ENCODE data around the gene PTPN11.

PTPN11 gene

GRCh38 chr12:112419297-112420133 is 768 bp downstream of the PTPN11 start:
- Histone ChIP-seq H3K27ac (peak overlapping the region; percentile 97), H3K36me3 (replicated peaks) (no peaks in the 10 kb centered on the region), H3K4me3 (ENCODE audit: low read depth, low read length) (peak overlapping the region; percentile 76), H3K27me3 (replicated peaks) (no peaks in the 10 kb centered on the region)
- peak; percentile 72 for DNase-seq
- in situ Hi-C loops (cut with HindIII; ENCODE audit: low pct_ligation_motif_present, low sequenced_read_pairs), result no loop called here
- no peak for TF ChIP-seq CTCF (IDR thresholded peaks at IDR 0.05; ENCODE audit: low read depth, low read length, missing control alignments)

- Histone ChIP-seq H3K4me3 (ENCODE audit: low read depth, low read length) (no peak overlapping the region), H3K36me3 (replicated peaks) (no peaks in the 10 kb centered on the region), H3K27ac (no peak overlapping the region), H3K27me3 (replicated peaks) (no peaks in the 10 kb centered on the region)
- in situ Hi-C loops (cut with HindIII; ENCODE audit: low pct_ligation_motif_present, low sequenced_read_pairs), result no loop called here
- no peak for TF ChIP-seq CTCF (IDR thresholded peaks at IDR 0.05; ENCODE audit: low read depth, low read length, missing control alignments)
- no peak for DNase-seq
Observed at GRCh38 chr12:112420740-112421139, 2.0 kb downstream of the PTPN11 start.

GRCh38 chr12:112421363-112421762 is 2.6 kb downstream of the PTPN11 start:
- H3K27me3 ChIP-seq (replicated peaks), result no peaks in the 10 kb centered on the region
- in situ Hi-C loops (cut with HindIII; ENCODE audit: low pct_ligation_motif_present, low sequenced_read_pairs), result no loop called here
- no peaks in the 10 kb centered on the region for H3K36me3 ChIP-seq (replicated peaks)
- no peak for DNase-seq
- H3K27ac ChIP-seq, result no peak overlapping the region
- no peak overlapping the region for H3K4me3 ChIP-seq (ENCODE audit: low read depth, low read length)
- no peak for TF ChIP-seq CTCF (IDR thresholded peaks at IDR 0.05; ENCODE audit: low read depth, low read length, missing control alignments)

- H3K36me3 ChIP-seq (replicated peaks), result no peaks in the 10 kb centered on the region
- DNase-seq, result no peak
- no peaks in the 10 kb centered on the region for H3K27me3 ChIP-seq (replicated peaks)
- no peak overlapping the region for H3K27ac ChIP-seq
- no peak for TF ChIP-seq CTCF (IDR thresholded peaks at IDR 0.05; ENCODE audit: low read depth, low read length, missing control alignments)
- in situ Hi-C loops (cut with HindIII; ENCODE audit: low pct_ligation_motif_present, low sequenced_read_pairs), result no loop called here
- no peak overlapping the region for H3K4me3 ChIP-seq (ENCODE audit: low read depth, low read length)
Observed at GRCh38 chr12:112422531-112422930, 3.8 kb downstream of the PTPN11 start.

GRCh38 chr12:112424126-112424525 is 5.4 kb downstream of the PTPN11 start:
- DNase-seq, result no peak
- in situ Hi-C loops (cut with HindIII; ENCODE audit: low pct_ligation_motif_present, low sequenced_read_pairs), result no loop called here
- Histone ChIP-seq H3K4me3 (ENCODE audit: low read depth, low read length) (no peak overlapping the region), H3K27ac (no peak overlapping the region), H3K27me3 (replicated peaks) (no peaks in the 10 kb centered on the region), H3K36me3 (replicated peaks) (no peaks in the 10 kb centered on the region)
- no peak for TF ChIP-seq CTCF (IDR thresholded peaks at IDR 0.05; ENCODE audit: low read depth, low read length, missing control alignments)

Data from brain microvascular endothelial cell (primary cell).